HG03108 (cell line): Measurements from ENCODE around the gene MTUS2.
"Not testable (repeated sequence)": the region's sequence is repeated elsewhere in the genome, so short reads cannot be mapped to it uniquely, and the experiment has no call there.

ENCODE experiments used
- ATAC-seq: cut with Tn5 transposase; IDR thresholded peaks from one replicate; pipeline ENCODE4 v1.9.1; 2021; ENCODE audit warnings: moderate library complexity; ENCODE audit not compliant: unreplicated experiment

MTUS2 gene

DNA sequence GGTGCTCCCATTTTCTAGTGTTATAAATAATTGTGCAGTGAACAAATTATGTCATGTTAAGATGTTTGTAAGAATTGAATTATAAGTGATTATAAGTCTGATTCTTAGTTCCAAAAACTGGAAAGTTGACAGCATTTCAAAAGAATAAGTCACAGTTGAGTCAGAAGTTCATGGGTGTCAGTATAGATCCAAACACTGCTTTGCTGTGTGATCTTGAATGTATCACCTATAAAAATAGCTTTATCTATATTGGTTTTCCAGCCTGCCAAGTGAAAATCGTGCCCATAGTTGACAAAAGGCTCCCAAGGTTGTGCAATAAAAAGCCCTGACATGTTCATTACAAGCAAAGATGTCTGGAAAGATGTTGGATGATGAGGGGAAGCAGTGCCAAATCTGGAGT is 336.0 kb downstream of the MTUS2 start:
- no peak for ATAC-seq

DNA sequence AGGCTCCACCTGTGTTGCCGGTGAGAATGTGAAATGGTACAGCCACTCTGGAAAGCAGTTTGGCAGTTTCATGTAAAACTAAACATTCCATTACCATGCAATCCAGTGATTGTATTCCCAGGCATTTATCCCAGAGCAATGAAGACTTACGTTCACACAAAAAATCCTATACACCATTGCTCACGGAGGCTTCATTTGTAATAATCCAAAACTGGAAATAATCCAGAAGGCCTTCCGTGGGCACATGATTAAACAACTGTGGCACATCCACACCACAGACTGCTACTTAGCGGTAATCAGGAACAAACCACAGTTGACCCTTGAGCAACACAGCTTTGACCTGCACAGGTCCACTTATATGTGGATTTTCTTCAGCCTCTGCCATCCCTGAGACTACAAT is 339.7 kb downstream of the MTUS2 start:
- ATAC-seq = no peak

GRCh38 chr13:29160862-29161261 is 340.7 kb downstream of the MTUS2 start:
- no peak for ATAC-seq

- no peak for ATAC-seq
Measured at GRCh38 chr13:29161676-29162075, 341.5 kb downstream of the MTUS2 start.

- no peak for ATAC-seq
Measured at GRCh38 chr13:29162638-29163235, 342.6 kb downstream of the MTUS2 start.

GRCh38 chr13:29164116-29164515 is 344.0 kb downstream of the MTUS2 start:
- no peak for ATAC-seq

GRCh38 chr13:29165216-29165615 is 345.1 kb downstream of the MTUS2 start:
- no peak for ATAC-seq

- ATAC-seq = no peak
Measured at GRCh38 chr13:29165840-29166239, 345.7 kb downstream of the MTUS2 start.

GRCh38 chr13:29170436-29171082 is 350.4 kb downstream of the MTUS2 start:
- no peak for ATAC-seq

- no peak for ATAC-seq
Measured at GRCh38 chr13:29171244-29171643, 351.1 kb downstream of the MTUS2 start.

- no peak for ATAC-seq
Measured at GRCh38 chr13:29174093-29174492, 354.0 kb downstream of the MTUS2 start.

- ATAC-seq = no peak
Measured at GRCh38 chr13:29175250-29175873, 355.2 kb downstream of the MTUS2 start.

DNA sequence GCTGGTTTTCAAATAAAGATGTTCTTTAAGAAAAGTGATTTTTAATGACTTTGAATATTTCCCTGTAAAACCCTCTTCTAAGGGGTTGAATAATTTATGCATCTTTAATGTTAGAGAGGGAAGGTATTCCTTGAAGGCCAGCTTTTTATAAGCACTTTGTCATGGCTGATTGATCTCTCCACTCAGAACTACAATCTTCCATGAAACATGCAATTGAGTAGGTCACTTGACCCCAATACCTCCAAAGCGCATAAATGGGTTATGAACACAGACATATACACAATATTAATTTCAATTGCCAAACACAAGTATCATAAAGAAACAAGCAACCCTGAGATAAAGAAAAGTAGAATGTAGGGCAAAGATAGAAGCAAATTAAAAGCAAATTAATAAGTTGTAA is 359.9 kb downstream of the MTUS2 start:
- no peak for ATAC-seq

DNA sequence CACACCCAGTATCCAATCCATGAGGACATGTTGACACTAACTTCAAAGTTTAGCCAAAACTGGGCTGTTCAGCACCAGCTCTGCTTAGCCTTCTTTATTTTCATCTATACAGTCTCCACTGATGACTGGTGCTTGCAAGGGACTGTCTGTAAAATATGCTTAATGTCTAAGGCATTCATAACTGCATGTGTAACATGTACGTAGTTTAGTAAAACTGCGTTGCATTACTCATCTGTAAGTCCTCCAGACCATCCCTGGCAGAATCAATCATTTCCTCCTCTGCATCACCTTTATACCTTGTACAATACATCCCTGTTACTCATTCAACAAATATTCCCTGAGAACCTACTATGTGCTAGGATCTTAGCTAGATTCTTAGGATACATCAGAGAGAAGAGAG is 362.1 kb downstream of the MTUS2 start:
- ATAC-seq = no peak

DNA sequence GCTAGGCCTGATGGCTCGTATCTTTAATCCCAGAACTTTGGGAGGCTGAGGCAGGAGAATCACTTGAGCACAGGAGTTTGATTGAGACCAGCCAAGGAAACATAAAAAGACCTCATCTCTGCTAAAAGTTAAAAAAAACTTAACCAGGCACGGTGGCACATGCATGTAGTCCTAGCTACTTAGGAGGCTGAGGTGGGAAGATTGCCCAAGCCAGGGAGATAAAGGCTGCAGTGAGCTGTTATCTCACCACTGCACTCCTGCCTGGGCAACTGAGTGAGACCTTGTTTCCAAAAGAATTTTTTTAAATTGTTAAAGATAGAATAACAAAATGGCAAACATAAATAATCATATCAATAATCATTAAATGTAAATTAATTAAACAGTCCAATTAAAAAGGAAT is 365.8 kb downstream of the MTUS2 start:
- ATAC-seq = no peak

GRCh38 chr13:29187584-29187983 is 367.4 kb downstream of the MTUS2 start:
- ATAC-seq = no peak

GRCh38 chr13:29190298-29190697 is 370.2 kb downstream of the MTUS2 start:
- no peak for ATAC-seq

DNA sequence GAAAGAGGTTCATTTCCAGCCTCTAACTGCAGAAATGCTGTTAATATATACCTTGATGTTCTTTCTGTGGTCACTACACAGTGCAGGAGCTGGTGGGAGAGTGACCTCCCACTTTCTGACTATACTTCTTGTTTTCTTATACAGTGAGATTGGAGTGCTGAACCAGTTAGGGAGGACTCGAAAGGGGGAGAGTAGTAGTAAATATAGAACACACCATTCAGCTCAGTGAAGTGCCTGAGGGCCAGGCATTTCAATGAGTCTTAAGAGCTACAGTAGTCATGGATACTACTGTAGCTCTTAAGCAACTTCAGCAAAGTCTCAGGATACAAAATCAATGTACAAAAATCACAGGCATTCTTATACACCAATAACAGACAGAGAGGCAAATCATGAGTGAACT is 372.9 kb downstream of the MTUS2 start:
- no peak for ATAC-seq

- no peak for ATAC-seq
Measured at GRCh38 chr13:29195456-29195855, 375.3 kb downstream of the MTUS2 start.

DNA sequence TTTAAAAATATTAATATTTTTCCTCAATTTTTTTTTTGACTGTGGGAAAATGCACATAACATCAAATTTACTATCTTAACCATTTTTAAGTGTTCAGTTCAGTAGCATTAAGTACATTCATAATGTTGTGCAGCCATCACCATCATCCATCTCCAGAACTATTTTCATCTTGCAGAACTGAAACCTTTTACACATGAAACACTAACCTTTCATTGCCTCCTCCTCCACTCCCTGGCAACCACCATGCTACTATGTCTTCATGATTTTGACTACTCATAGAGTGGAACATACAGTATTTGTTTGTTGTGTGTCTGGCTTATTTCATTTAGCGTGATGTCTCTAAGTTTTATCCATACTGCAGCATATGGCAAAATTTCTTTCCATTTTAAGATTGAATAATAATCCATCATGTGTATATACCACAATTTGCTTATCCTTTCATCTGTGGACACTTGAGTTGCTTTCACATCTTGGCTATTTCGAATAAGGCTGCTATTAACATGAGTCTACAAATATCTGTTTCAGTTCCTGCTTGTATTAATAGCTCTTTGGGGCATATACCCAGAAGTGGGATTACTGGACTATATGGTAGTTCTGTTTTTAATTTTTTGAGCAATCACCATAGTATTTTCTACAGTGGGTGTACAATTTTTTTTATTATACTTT is 376.4 kb downstream of the MTUS2 start:
- ATAC-seq = peak; percentile 89

- not testable (repeated sequence) for ATAC-seq
Measured at GRCh38 chr13:29202753-29203152, 382.6 kb downstream of the MTUS2 start.

DNA sequence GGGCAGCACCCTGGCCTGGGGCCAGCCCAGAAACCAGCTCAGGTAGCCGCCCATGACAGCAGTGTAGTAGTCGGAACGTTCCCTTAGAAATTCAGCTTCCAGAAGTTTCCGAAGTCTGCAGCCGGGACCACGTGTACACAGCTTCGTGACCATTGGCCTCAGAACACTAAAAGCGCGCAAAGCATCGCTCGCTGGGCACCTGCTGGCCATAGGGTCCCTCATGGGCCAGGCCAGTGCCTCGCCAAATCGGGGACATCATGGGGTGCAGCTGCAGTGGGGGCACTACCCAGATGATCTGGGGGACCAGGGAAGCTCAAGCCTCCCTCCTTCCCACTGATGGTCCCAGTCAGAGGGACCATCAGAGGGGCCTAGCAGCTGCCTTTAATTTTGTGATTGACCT is 384.5 kb downstream of the MTUS2 start:
- ATAC-seq = no peak
